ENCODE data around the gene ARMC9. TPM values are rescaled to one million over a fixed set of nuclear protein-coding genes. Genes with fewer than 3 reads are reported as not detected.

The ARMC9 gene
- total RNA-seq, 1 experiment from 2014 or later = 16.4 TPM

- H3K9me2 ChIP-seq (ENCODE audit: insufficient read depth) = no peaks in the 10 kb centered on the region
- ChIA-PET POLR2A (no interaction called here), CTCF (no interaction called here), RAD21 (ENCODE audit: low non-redundant PET in 1 of 2, low total read pairs in 2 of 2, uncharacterized antibody in 2 of 2, unreplicated experiment in 2 of 2) (no interaction called here)
- no peaks in the 10 kb centered on the region for H3K9me3 ChIP-seq (ENCODE audit: control insufficient read depth in 1 of 2, insufficient read depth in 1 of 2, low read depth in 1 of 2, low read length in 2 of 2)
- no TSS peak for BruUV-seq (replicated peaks)
- H3K27ac ChIP-seq (ENCODE audit: low read depth, low read length) = no peak overlapping the region
- ATAC-seq (no peak), DNase-seq (ENCODE audit: low read depth, low spot score) (no peak)
- no peak overlapping the region for H3K9ac ChIP-seq (ENCODE audit: low read length)
- no peaks in the 10 kb centered on the region for H3K4me1 ChIP-seq (ENCODE audit: control insufficient read depth in 1 of 2, insufficient read depth in 2 of 2, low read length in 2 of 2)
- H3K79me2 ChIP-seq (ENCODE audit: insufficient read depth, low read length) = no peaks in the 10 kb centered on the region
- TF ChIP-seq SRF (IDR thresholded peaks at IDR 0.05; ENCODE audit: low read depth) (no peak), CTCF (IDR thresholded peaks at IDR 0.05 in 2 of 3, conservative IDR thresholded peaks at IDR 0.05 in 1 of 3; ENCODE audit: borderline replicate concordance in 1 of 3, insufficient read depth in 1 of 3, low read depth in 2 of 3, low read length in 2 of 3) (no peak), REST (IDR thresholded peaks at IDR 0.05; ENCODE audit: low read depth) (no peak), CEBPB (IDR thresholded peaks at IDR 0.05; ENCODE audit: low read depth) (no peak), ZFX (IDR thresholded peaks at IDR 0.05) (no peak)
- peaks cover 0 to 2% of the 10 kb centered on the region in 2 experiments; a peak in 1 of 4 replicates for H3K36me3 ChIP-seq (ENCODE audit: control insufficient read depth in 1 of 2, insufficient read depth in 2 of 2, low read length in 2 of 2)
- H3K27me3 ChIP-seq (ENCODE audit: insufficient read depth, low read length) = no peaks in the 10 kb centered on the region
- H3K4me2 ChIP-seq (ENCODE audit: low read length) = no peak overlapping the region
- no peak overlapping the region for H2AFZ ChIP-seq (ENCODE audit: low read depth, low read length, poor library complexity, severe bottlenecking)
- H4K20me1 ChIP-seq (ENCODE audit: insufficient read depth) = no peaks in the 10 kb centered on the region
- H3K4me3 ChIP-seq (replicated peaks in 1 of 2; ENCODE audit: low read depth in 1 of 2, low read length in 2 of 2) = no peak overlapping the region
- intact Hi-C loops (cut with micrococcal nuclease) = no loop called here
These were observed 92.0 kb downstream of the ARMC9 start for GRCh38 chr2:231290321-231291015.
